ENCODE data around the gene SELPLG.

GRCh38 chr12:108640802-108641445 lies 7.2 kb upstream of the SELPLG start:
- TF ChIP-seq POLR2A (IDR thresholded peaks at IDR 0.05) = no peak
- TF ChIP-seq, protein P1, sequence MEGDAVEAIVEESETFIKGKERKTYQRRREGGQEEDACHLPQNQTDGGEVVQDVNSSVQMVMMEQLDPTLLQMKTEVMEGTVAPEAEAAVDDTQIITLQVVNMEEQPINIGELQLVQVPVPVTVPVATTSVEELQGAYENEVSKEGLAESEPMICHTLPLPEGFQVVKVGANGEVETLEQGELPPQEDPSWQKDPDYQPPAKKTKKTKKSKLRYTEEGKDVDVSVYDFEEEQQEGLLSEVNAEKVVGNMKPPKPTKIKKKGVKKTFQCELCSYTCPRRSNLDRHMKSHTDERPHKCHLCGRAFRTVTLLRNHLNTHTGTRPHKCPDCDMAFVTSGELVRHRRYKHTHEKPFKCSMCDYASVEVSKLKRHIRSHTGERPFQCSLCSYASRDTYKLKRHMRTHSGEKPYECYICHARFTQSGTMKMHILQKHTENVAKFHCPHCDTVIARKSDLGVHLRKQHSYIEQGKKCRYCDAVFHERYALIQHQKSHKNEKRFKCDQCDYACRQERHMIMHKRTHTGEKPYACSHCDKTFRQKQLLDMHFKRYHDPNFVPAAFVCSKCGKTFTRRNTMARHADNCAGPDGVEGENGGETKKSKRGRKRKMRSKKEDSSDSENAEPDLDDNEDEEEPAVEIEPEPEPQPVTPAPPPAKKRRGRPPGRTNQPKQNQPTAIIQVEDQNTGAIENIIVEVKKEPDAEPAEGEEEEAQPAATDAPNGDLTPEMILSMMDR (IDR thresholded peaks at IDR 0.05) = no peak
